Neural cell (in vitro differentiated cells): ENCODE data around the gene FBXO21.

ENCODE experiments used
- CTCF ChIP-seq: fragments of 450-650 bp; IDR thresholded peaks from 2 replicates; pipeline ENCODE4 v1.5.1; 2014; ENCODE audit warnings: antibody characterized with exemption, mild to moderate bottlenecking, moderate library complexity; ENCODE audit not compliant: poor library complexity, severe bottlenecking
- EP300 ChIP-seq: fragments of 450-650 bp; conservative IDR thresholded peaks from 2 replicates; pipeline ENCODE4 v1.6.1; 2014; ENCODE audit warnings: antibody characterized with exemption, mild to moderate bottlenecking, moderate library complexity; ENCODE audit not compliant: poor library complexity, severe bottlenecking
- EZH2 ChIP-seq: fragments of 200-600, 300-800 bp; shearing (Covaris generic), sonication (generic); IDR thresholded peaks from 2 replicates; pipeline ENCODE4 v1.6.1; 2014; ENCODE audit warnings: antibody characterized with exemption, low read length, borderline replicate concordance, mild to moderate bottlenecking; ENCODE audit not compliant: insufficient read depth, poor library complexity, severe bottlenecking
- POLR2AphosphoS5 ChIP-seq: IDR thresholded peaks from 2 replicates; pipeline ENCODE4 v1.6.1; 2012
- RAD21 ChIP-seq: fragments of 450-650 bp; conservative IDR thresholded peaks from 2 replicates; pipeline ENCODE4 v1.6.1; 2014; ENCODE audit warnings: antibody characterized with exemption, mild to moderate bottlenecking, moderate library complexity
- SMC3 ChIP-seq: fragments of 450-650 bp; conservative IDR thresholded peaks from 2 replicates; pipeline ENCODE4 v1.6.1; 2014; ENCODE audit warnings: antibody characterized with exemption, mild to moderate bottlenecking, moderate library complexity; ENCODE audit not compliant: poor library complexity
- TAF1 ChIP-seq: IDR thresholded peaks from 2 replicates; pipeline ENCODE4 v1.6.1; 2012; ENCODE audit warnings: low read depth
- TF ChIP-seq, protein P1 (sequence below): IDR thresholded peaks from 2 replicates; pipeline ENCODE4 v1.6.1; 2012; ENCODE audit warnings: borderline replicate concordance

DNA sequence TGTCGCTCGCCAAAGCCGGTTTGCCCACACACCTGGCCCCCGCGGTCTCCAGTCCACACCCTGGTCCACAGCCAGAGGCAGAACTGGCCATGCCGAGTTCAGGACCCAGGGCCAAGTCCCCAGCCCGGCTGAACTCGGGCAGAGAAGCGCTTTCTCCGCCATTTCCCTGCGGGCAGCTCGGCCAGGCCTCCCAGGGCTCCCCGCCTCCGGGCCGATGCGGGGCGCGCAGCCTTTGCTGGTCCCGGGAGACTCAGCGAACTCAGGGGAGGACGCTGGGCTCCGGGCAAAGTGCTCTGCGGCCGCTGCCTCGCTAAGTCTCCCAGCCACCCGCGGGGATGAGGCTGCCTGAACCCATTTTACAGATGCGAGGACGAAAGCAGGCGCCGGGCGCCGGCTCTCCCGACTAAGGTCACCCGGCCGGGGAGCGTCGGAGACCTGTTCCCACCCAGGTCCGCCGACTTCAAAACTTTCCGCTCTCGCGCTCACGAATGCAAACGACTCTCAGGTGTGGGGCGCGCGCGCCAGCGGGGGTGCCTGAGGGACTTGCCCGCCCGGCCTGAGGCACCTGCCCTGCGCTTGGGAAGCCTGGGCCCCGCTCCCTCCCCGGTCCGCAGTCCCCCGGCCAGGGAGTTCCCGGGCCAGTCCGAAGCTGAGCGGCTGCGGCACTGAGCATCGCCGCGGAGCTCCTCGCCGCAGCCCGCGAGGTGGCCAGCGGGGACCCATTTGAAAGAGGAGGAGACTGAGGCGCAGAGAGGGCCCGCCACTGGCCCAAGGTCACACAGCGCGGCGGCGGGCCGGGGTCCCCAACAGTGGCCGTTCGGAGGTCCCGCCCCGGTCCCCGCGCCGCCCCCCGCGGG is 91.7 kb downstream of the FBXO21 start:
- TF ChIP-seq EZH2 (no peak), CTCF (no peak), SMC3 (no peak), POLR2AphosphoS5 (no peak), TAF1 (no peak), EP300 (no peak), RAD21 (no peak)
- TF ChIP-seq, protein P1, sequence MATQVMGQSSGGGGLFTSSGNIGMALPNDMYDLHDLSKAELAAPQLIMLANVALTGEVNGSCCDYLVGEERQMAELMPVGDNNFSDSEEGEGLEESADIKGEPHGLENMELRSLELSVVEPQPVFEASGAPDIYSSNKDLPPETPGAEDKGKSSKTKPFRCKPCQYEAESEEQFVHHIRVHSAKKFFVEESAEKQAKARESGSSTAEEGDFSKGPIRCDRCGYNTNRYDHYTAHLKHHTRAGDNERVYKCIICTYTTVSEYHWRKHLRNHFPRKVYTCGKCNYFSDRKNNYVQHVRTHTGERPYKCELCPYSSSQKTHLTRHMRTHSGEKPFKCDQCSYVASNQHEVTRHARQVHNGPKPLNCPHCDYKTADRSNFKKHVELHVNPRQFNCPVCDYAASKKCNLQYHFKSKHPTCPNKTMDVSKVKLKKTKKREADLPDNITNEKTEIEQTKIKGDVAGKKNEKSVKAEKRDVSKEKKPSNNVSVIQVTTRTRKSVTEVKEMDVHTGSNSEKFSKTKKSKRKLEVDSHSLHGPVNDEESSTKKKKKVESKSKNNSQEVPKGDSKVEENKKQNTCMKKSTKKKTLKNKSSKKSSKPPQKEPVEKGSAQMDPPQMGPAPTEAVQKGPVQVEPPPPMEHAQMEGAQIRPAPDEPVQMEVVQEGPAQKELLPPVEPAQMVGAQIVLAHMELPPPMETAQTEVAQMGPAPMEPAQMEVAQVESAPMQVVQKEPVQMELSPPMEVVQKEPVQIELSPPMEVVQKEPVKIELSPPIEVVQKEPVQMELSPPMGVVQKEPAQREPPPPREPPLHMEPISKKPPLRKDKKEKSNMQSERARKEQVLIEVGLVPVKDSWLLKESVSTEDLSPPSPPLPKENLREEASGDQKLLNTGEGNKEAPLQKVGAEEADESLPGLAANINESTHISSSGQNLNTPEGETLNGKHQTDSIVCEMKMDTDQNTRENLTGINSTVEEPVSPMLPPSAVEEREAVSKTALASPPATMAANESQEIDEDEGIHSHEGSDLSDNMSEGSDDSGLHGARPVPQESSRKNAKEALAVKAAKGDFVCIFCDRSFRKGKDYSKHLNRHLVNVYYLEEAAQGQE = no peak
